Measurements from ENCODE around the gene SHB.

The SHB gene

DNA sequence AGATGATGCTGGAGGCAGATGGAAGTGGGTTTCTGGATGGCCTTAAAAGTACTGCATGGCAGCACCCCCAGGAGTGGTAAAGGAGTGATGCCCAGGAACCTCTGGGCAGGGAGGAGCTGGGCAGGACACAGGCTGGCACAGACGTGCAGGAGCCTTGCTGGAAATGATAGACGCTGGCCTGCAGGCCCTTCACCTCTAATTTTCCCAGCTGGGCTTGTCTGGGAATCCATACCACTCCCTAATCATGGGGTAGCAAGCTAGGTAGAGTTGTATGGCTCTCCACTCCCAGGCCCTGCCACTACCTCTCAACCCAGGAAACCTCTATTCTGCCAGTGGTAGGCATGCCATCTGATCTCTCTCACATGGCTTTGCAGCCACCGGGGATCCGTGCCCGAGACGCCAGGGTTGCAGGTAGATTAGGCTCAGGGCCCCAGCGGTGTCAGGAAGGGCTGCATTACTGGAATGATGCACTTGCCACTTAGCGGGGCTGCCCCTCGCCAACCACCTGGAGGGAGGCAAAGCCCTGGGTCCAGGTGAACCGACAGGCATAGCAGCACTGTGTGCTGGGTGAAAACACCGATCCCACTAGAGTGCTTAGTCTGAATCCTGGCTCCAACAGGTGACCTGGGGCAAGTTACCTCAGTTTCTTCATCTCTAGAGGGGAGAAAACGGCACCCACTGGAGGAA is 85.5 kb downstream of the SHB start:
- TF ChIP-seq, protein P1, sequence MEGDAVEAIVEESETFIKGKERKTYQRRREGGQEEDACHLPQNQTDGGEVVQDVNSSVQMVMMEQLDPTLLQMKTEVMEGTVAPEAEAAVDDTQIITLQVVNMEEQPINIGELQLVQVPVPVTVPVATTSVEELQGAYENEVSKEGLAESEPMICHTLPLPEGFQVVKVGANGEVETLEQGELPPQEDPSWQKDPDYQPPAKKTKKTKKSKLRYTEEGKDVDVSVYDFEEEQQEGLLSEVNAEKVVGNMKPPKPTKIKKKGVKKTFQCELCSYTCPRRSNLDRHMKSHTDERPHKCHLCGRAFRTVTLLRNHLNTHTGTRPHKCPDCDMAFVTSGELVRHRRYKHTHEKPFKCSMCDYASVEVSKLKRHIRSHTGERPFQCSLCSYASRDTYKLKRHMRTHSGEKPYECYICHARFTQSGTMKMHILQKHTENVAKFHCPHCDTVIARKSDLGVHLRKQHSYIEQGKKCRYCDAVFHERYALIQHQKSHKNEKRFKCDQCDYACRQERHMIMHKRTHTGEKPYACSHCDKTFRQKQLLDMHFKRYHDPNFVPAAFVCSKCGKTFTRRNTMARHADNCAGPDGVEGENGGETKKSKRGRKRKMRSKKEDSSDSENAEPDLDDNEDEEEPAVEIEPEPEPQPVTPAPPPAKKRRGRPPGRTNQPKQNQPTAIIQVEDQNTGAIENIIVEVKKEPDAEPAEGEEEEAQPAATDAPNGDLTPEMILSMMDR (conservative IDR thresholded peaks at IDR 0.05): no peak
- no peak overlapping the region for H3K27ac ChIP-seq

DNA sequence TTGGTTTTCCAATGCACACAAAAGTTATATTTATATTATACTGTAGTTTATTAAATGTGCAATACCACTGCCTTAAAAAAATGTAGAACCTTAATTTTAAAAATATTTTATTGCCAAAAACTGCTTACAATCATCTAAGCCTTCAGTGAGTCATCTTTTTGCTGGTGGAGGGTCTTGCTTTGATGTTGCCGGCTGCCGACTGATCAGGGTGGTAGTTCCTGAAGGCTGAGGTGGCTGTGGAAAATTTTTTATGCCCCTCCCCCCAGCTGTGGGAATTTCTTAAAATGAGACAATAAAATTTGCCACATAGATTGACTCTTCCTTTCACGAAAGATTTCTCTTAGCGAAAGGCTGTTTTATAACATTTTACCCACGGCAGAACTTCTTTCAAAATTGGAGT is 89.2 kb downstream of the SHB start:
- TF ChIP-seq, protein P1 (conservative IDR thresholded peaks at IDR 0.05): no peak
- H3K27ac ChIP-seq: no peak overlapping the region

DNA sequence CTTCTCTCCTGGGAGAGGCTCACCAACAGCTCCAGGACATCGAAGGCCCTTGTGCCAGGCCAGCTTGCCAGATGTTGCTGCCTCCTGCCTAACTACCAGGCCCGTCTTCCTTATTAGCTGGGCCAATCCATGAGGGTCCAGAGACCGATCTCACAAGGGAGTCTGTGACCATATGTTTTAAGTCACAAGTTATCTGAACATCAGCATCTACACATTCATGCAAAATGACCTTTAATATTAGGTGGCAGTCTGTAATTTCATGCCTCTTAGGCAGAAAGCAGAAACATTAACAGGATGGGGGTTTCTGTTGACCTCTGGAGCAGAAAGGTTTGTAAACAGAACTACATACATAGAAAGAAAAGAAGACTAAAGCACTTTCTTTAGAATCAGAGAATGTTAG is 90.0 kb downstream of the SHB start:
- no peak overlapping the region for H3K27ac ChIP-seq
- TF ChIP-seq, protein P1 (conservative IDR thresholded peaks at IDR 0.05): no peak

DNA sequence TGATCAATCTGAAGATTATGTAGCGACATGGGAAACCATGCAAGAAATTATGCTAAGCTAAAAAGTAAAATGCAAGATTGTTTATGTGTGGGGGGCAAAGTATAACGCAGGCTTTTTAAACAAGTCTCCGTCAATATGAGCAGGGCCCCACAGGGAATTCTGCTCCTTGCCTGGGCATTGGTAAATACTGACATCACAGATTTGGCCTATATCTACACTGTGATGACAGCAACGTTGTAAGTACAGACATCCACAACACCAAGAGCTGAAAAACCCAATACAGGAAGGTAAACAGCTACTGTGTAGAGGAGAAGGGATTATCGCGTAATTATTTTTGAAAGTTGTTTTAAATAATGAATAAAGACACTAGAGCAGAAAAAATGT is 90.6 kb downstream of the SHB start:
- TF ChIP-seq, protein P1 (conservative IDR thresholded peaks at IDR 0.05): no peak
- no peak overlapping the region for H3K27ac ChIP-seq

DNA sequence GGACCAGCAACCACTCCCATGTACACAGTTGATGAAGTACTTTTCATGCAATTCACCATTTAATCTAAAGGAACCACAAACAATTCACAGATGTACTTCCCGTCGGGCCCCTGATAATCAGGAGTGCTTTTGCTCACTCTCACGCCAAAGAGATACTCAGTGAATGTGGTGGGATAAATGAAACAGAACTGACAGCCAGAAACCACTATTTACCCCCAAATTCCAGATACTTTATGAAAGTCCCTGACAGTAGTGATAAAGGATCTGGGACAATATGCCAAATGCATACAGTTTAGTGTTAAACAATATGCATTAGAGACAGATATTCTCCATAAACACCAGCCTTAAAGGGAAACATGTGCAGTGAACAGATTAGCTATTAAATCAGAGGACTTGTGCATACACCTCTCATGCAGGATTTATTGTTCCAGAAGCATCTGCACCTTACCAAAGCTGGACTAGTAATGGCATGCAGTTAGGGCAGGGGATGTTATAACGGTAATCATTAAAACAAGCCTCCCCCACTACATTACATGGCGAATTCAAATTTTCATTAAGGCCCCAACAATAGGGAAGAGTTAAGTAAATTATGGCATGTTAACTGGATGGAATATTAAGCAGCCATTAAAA is 91.1 kb downstream of the SHB start:
- H3K27ac ChIP-seq: no peak overlapping the region
- TF ChIP-seq, protein P1 (conservative IDR thresholded peaks at IDR 0.05): no peak

DNA sequence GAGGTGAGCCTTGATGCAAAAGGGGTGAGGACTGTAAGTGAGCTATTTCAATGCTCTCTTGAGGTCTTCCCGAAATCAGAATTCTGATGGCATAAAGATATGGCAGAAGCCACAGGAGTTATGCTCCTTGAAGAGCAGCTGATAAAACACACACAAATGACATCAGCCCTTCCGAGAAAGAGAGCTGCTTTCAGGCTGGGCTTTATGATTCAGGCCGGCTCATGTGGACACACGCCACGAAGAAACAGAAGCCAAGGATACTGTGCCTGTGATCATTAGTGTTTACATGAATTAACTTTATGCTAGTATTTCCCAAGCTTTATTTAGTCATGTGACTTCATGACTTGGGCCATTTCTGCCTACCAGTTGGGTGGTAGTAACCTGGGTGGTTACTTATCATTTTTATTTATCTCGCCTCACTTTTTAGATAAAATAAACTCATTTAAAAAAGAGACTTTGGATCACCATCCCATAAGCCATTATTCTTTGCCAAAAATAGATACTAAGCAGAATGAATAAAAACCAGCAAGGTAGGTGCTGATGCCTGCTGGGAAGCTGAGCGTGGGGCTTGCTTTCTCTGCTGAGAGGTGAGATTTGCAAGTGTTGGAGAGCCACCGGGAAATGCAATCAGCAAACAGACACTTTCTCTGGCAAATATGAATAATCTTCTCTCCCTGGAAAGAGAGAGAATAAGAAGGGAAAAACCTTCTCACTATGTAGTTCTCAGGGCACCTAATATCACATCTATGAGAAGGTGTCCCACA is 92.1 kb downstream of the SHB start:
- H3K27ac ChIP-seq: no peak overlapping the region
- TF ChIP-seq, protein P1 (conservative IDR thresholded peaks at IDR 0.05): no peak

DNA sequence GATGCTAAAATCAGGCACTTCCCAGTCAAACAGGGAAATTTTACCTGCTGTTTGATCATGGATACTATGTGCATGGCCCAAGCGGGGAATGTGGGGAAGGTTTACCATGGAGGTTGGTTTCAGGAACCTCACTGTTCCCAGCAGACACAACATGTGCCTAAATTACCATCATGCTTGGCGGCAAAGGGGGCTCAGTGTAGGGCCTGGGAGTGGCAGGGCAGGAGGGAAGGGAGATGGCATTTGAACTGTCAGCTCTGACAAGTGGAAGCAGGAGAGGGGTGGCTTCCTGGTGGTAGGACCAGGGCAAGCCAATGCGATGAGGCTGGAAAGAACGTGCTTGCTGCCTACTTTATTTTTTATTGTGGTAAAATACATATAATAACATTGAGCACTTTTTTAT is 93.4 kb downstream of the SHB start:
- no peak overlapping the region for H3K27ac ChIP-seq
- TF ChIP-seq, protein P1 (conservative IDR thresholded peaks at IDR 0.05): no peak
